NB4 (cell line): Measurements from ENCODE around the gene BLOC1S6.

ENCODE experiments used
- DNase-seq: peaks from one replicate; pipeline ENCODE4 v3.0.0; 2010; ENCODE audit warnings: low read depth
- H3K4me3 ChIP-seq: one replicate; pipeline ENCODE4 v1.5.1; 2011; ENCODE audit warnings: mild to moderate bottlenecking, low read depth, low read length, moderate library complexity
- CTCF ChIP-seq: IDR thresholded peaks from one replicate; pipeline ENCODE4 v1.5.1; 2012; ENCODE audit warnings: low read depth, low read length
- MAX ChIP-seq: IDR thresholded peaks from 2 replicates; pipeline ENCODE4 v1.6.1; 2011; ENCODE audit warnings: low read depth, low read length
- MYC ChIP-seq: IDR thresholded peaks from 2 replicates; pipeline ENCODE4 v1.6.1; 2011; ENCODE audit warnings: low read depth, low read length
- POLR2A ChIP-seq: IDR thresholded peaks from 2 replicates; pipeline ENCODE4 v1.6.1; 2011; ENCODE audit warnings: mild to moderate bottlenecking; ENCODE audit not compliant: insufficient read length; ENCODE audit errors: extremely low read depth

BLOC1S6 gene

GRCh38 chr15:45585069-45585791 is 1.9 kb upstream of the BLOC1S6 start:
- TF ChIP-seq POLR2A = no peak
- no peak for TF ChIP-seq CTCF
- no peak for TF ChIP-seq MYC
- no peak for DNase-seq
- H3K4me3 ChIP-seq = no peak overlapping the region

GRCh38 chr15:45586125-45586524 is 1.1 kb upstream of the BLOC1S6 start:
- no peak for TF ChIP-seq POLR2A
- no peak for TF ChIP-seq CTCF
- TF ChIP-seq MAX = no peak
- TF ChIP-seq MYC = no peak
- peak overlapping the region; percentile 92 for H3K4me3 ChIP-seq
- no peak for DNase-seq

- peak overlapping the region; percentile 92 for H3K4me3 ChIP-seq
- no peak for DNase-seq
- no peak for TF ChIP-seq MYC
- TF ChIP-seq CTCF = no peak
- TF ChIP-seq POLR2A = peak; percentile 69
- TF ChIP-seq MAX = no peak
Measured at GRCh38 chr15:45586601-45587094, 531 bp upstream of the BLOC1S6 start.

- TF ChIP-seq MYC = no peak
- TF ChIP-seq CTCF = no peak
- no peak for TF ChIP-seq MAX
- no peak for TF ChIP-seq POLR2A
- no peak for DNase-seq
Measured at GRCh38 chr15:45587863-45588170, 638 bp downstream of the BLOC1S6 start.

GRCh38 chr15:45588219-45588875 is 1.2 kb downstream of the BLOC1S6 start:
- H3K4me3 ChIP-seq = peak overlapping the region; percentile 92

More at GRCh38 chr15:45587863-45588170, 638 bp downstream of the BLOC1S6 start:
- H3K4me3 ChIP-seq = peak overlapping the region; percentile 92

GRCh38 chr15:45589256-45589655 is 2.1 kb downstream of the BLOC1S6 start:
- no peak for DNase-seq
- H3K4me3 ChIP-seq = peak overlapping the region; percentile 92
- TF ChIP-seq POLR2A (no peak), MYC (no peak), MAX (no peak), CTCF (no peak)

More at GRCh38 chr15:45588219-45588875, 1.2 kb downstream of the BLOC1S6 start:
- no peak for TF ChIP-seq POLR2A
- peak; percentile 16 for DNase-seq
